Measurements from ENCODE around the gene ART5. TPM values are rescaled to one million over a fixed set of nuclear protein-coding genes. Genes with fewer than 3 reads are reported as not detected.
"Not testable (repeated sequence)": the region's sequence is repeated elsewhere in the genome, so short reads cannot be mapped to it uniquely, and the experiment has no call there.

The ART5 gene
- total RNA-seq, 1 donor from 2014 or later = 2.5 TPM

DNA sequence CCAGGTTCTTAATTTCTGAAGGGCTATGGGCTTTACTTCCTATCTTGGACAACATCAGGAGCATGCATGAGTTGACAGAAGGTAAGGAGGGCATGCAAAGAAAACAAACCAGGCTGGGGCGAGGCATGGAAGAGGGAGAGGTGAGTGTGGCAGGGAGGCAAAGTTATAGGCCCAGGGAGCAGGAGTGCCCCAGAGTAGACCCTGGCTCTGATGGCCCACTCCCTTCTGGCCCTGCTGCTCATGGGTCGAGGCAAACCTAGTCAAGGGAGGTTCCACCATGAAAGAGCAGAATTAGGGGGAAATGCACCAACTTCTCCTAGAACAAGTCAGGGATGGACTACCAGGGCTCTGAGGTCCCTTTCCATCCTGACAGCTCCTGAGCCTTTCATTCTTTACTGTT lies 19.2 kb upstream of the ART5 start:
- DNase-seq (ENCODE audit: missing footprints) (no peak), ATAC-seq (no peak)
- intact Hi-C loops (cut with DNase I) = no loop called here

GRCh38 chr11:3659595-3660515 lies 18.1 kb upstream of the ART5 start:
- intact Hi-C loops (cut with DNase I) = no loop called here
- ATAC-seq (no peak), DNase-seq (ENCODE audit: missing footprints) (no peak)

DNA sequence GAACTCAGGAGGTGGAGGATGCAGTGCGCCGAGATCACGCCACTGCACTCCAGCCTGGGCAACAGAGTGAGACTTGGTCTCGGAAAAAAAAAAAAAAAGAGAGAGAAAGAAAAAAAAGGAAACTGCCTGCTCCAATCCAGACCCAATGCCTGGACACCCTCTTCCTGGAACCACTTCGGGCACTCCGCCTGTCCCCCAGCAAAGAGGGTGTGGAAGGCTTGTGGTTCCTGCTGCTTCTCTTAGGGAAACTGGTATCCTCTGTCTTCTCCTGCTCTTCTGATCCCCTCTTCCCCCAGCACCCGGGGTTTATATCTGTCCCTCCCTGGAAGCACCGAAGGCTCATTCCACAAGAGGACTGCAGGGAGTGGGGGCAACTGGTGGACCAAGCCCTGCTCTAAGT lies 16.5 kb upstream of the ART5 start:
- ATAC-seq = no peak
- DNase-seq (ENCODE audit: missing footprints) = no peak
- intact Hi-C loops (cut with DNase I) = no loop called here

DNA sequence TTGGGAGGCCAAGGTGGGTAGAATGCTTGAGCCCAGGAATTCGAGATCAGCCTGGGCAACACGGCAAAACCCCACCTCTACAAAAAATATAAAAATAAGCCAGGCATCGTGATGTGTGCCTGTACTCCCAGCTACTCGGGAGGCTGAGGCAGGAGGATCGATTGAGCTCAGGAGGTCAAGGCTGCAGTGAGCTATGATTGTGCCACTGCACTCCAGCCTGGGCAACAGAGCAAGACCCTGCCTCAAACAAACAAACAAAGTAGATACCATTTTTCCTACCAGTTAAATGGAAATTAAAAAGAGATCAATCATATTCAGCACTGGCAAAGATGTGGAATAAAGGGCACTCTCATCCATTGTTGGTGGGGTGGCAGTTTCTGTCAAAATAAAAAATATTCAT lies 15.5 kb upstream of the ART5 start:
- intact Hi-C loops (cut with DNase I); DNase-seq (ENCODE audit: missing footprints); ATAC-seq: not testable (repeated sequence)

DNA sequence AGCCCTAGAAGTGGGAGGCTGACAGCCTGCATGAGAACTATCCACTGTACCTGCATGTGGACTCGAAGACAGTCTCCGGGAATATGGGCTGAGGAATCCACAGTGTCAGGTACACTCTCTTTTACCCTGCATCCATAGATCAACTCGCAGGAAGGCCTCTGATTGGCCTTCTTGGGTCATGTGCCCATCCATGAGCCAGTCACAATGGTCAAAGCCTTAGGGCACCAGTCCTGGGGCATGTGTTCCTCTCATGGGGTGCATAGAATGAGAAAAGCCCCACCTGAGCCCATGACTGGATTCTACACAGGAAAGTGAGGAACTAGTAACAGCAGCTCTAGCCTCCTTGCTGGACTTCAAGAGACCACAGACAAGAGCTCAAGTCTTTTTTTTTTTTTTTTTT lies 13.8 kb upstream of the ART5 start:
- DNase-seq (ENCODE audit: missing footprints) (no peak), ATAC-seq (no peak)
- intact Hi-C loops (cut with DNase I) = no loop called here

- DNase-seq (ENCODE audit: missing footprints); ATAC-seq; intact Hi-C loops (cut with DNase I): not testable (repeated sequence)
Measured at GRCh38 chr11:3652514-3652913, 10.7 kb upstream of the ART5 start.

DNA sequence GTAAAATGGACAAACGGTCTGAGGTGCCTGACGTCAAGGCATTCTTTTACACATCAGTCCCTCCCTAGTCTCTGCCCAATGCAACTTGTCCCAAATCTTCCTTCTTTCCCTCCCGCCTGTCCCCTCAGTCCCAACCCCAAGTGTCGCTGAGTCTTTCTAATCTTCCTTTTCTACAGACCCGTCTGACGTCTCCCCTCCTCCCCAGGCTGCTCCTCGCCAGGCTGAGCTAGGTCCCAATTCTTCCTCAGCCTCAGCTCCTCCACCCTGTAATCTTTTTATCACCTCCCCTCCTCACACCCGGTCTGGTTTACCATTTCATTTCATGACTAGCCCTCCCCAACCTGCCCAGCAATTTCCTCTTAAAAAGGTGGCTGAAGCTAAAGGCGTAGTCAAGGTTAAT lies 7.6 kb upstream of the ART5 start:
- DNase-seq (ENCODE audit: missing footprints); ATAC-seq; intact Hi-C loops (cut with DNase I): not testable (repeated sequence)

DNA sequence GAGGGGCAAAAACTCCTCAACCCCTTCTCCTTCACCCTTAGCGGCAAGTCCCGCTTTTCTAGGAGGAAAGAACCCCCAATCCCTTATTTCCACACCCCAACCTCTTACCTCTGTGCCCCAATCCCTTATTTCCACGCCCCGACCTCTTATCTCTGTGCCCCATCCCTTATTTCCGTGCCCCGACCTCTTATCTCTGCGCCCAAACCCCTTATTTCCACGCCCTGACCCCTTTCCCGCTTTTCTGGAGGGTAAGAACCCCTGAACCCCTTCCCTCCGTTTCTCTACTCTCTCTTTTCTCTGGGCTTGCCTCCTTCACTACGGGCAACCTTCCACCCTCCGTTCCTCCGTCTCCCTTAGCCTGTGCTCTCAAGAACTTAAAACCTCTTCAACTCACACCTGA lies 7.1 kb upstream of the ART5 start:
- DNase-seq (ENCODE audit: missing footprints); intact Hi-C loops (cut with DNase I): not testable (repeated sequence)

DNA sequence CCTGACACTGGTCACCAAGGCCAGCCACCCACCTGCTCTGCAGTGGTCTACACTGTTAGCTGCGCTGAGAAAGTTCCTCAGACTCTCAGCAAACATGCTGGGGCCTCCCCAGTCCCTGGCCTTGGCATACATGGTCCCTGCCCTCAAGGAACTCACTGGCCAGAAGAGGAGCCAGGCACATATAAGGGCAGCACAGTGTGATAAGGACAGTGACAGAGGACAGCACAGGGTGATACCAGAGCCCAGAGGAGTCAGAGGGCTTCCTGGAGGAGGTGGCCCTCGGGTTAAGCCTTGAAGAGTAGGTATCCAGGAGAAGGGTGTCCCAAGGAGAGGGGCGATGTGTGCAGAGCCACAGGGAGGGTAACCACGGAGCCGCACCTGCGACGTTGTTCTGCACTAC lies 3.8 kb upstream of the ART5 start:
- no peak for ATAC-seq
- DNase-seq (ENCODE audit: missing footprints) = no peak
- intact Hi-C loops (cut with DNase I) = no loop called here

More for the DNA sequence above, 7.1 kb upstream of the ART5 start:
- not testable (repeated sequence) for ATAC-seq

DNA sequence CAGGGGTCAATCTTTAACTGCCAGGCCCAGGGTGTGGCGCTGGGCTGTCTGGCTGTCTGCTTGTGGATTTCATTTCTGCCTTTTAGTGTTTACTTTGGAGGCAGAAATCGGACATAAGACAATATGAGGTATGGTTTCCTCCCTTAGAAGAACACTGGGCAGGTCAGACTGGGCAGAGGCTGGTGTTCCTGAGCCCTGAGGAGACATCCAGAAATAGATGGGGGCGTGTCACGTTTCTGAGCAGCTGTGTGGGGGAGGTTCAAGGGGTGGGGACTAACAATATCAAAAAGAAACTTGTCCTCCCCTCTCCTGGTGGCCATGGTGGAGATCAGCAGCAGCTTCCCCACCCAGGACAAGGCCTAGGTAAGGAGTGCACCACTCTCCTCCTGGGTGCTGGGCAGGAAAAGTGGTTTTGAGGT lies 3.0 kb upstream of the ART5 start, which contains the start of gene ART1:
Gene ART1, plus strand, starts transcription at position 312 of the 419 bp plus-strand sequence. CDS start 14,086 bp downstream, outside the sequence.
- intact Hi-C loops (cut with DNase I) = loop anchor here (5.0 kb wide), 1 partner anchor 37 kb away; no protein-coding TSS in a partner anchor
- DNase-seq (ENCODE audit: missing footprints) = no peak
- ATAC-seq = peak; percentile 71

DNA sequence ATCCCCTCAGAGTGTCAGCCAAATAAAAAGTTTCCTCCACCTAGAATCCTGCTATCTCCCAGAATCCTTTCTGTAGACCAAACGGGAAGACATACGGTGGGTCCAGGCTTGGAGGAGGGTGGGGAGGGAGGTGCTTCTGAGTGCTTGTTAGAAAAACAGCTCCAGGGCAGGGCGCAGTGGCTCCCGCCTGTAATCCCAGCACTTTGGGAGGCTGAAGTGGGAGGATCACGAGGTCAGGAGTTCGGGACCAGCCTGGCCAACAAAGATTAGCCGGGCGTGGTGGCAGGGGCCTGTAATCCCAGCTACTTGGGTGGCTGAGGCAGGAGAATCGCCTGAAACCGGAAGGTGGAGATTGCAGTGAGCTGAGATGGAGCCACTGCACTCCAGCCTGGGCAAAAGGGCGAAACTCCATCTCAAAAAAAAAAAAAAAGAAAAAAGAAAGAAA lies 1.3 kb upstream of the ART5 start:
- ATAC-seq; DNase-seq (ENCODE audit: missing footprints): not testable (repeated sequence)
- intact Hi-C loops (cut with DNase I) = loop anchor here (5.0 kb wide), 1 partner anchor 39 kb away; no protein-coding TSS in a partner anchor

- DNase-seq (ENCODE audit: missing footprints) = peak; percentile 93
- intact Hi-C loops (cut with DNase I) = loop anchor here (5.0 kb wide), 1 partner anchor 40 kb away; no protein-coding TSS in a partner anchor
- ATAC-seq = peak; percentile 92
Measured at GRCh38 chr11:3642071-3642951, 519 bp upstream of the ART5 start.

GRCh38 chr11:3641191-3641590 lies 601 bp downstream of the ART5 start:
- DNase-seq (ENCODE audit: missing footprints) (no peak), ATAC-seq (no peak)
- intact Hi-C loops (cut with DNase I) = loop anchor here (5.0 kb wide), 1 partner anchor 41 kb away; no protein-coding TSS in a partner anchor

GRCh38 chr11:3639841-3640240 lies 2.0 kb downstream of the ART5 start:
- intact Hi-C loops (cut with DNase I) = loop anchor here (5.0 kb wide), 1 partner anchor 42 kb away; no protein-coding TSS in a partner anchor
- DNase-seq (ENCODE audit: missing footprints) (peak; percentile 66), ATAC-seq (no peak)

DNA sequence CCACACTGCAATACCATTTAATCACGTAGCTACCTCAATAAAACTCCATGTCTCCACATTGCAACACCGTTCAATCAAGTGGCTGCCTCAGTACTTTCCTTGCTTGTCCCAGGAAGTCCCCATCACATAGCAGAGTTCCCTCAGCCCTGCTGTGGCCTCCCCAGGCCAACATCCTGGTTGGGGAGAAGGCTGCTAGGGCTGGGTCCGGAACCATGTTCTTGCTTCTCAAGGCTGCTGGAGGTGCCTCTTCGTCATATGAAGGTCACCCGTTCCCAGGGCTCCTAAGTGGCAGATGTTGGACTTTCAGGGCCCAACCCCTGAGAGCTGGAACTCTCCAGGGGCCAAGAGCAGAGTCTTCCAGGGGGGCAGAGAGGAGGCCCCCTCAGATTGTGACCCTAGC lies 3.3 kb downstream of the ART5 start:
- ATAC-seq = no peak
- intact Hi-C loops (cut with DNase I) = no loop called here

GRCh38 chr11:3637201-3637600 lies 4.6 kb downstream of the ART5 start:
- intact Hi-C loops (cut with DNase I) = no loop called here
- ATAC-seq (no peak), DNase-seq (ENCODE audit: missing footprints) (no peak)

More for the DNA sequence above, 3.3 kb downstream of the ART5 start:
- no peak for DNase-seq (ENCODE audit: missing footprints)

DNA sequence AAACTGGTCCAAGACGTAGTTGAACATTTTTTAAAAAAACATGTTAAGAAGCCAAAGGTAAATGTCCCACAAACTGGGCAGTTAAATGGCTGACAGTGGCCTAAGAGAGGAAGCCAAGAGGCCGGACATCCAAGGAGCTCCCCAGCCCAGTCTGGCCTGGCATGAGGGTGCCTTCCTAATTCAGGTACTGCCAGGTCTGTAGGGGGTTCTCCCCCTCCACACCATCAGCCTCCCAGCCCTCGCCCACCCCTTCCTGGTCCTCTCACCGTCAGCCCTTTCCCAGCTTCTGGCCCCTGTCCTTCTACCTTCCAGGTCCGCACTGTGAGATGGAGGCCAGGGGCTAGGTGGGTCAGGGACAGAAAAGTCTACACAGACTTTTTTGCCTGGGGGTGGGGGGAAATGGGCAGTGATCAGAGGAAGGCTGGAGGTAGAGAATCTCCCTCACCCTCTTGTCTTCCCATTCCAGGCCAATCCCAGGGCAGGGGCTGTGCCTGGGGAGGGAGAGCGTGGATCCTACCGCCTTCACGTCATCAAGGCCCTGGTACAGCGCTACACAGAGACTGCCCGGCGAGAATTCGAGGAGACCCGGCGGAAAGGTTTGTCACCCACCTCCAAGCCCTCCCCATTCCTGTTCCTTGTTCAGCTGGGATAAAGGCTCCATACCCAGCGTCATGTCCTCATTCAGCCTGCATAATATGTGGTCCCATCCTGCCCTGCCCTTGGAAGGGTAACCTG lies 6.0 kb downstream of the ART5 start:
- ATAC-seq (no peak), DNase-seq (ENCODE audit: missing footprints) (no peak)
- intact Hi-C loops (cut with DNase I) = no loop called here

DNA sequence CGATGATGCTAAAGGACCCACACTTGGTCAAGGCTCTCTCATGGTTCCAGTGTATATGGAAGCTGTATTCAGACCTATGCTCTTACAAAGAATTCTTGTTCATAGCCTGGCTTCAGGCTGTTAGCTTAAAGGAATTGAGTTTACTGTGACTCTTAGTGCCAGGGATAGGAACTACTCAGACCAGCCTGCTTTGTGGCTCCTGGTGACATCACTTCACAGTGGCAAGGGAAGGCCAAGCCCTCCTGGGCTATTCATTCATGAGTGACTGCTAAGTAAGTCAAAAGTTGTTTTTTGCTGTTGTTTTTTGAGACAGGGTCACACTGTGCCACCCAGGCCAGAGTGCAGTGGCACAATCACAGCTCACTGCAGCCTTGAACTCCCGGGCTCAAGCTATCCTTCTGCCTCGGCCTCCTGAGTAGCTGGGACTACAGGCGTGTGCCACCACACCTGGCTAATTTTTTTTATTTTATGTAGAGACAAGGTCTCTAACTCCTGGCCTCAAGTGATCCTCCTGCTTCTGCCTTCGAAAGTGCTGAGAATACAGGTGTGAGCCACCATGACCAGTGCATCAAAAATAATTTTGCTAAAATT lies 9.6 kb downstream of the ART5 start:
- DNase-seq (ENCODE audit: missing footprints) (no peak), ATAC-seq (no peak)
- intact Hi-C loops (cut with DNase I) = no loop called here

Data from Right ventricle myocardium inferior (tissue), 1 donor.